DMS114 treated with DMSO at 0.1 percent for 48 hours (cell line): ENCODE data around the gene ATL1.
"Not testable (repeated sequence)": the region's sequence is repeated elsewhere in the genome, so short reads cannot be mapped to it uniquely, and the experiment has no call there.

ENCODE experiments used
- DNase-seq: peaks from one replicate; lab custom pipeline; 2025; ENCODE audit not compliant: unreplicated experiment; lab: John Stamatoyannopoulos, UW

Gene ATL1

DNA sequence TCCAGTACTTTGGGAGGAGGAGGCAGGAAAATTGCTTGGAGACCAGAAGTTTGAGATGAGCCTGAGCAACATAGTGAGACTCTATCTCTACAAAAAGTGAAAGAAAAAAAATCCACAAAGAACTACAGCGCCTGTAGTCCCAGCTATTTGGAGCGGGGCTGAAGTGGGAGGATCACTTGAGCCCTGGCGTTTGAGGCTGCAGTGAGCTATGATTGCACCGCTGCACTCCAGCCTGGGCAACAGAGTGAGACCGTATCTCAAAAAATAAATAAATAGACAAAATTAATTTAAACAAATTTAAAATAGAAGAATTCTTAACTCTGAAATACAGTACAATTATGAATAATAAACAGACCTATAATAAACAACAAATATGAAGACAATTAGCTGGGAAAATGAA is 40.9 kb downstream of the ATL1 start:
- no peak for DNase-seq

- DNase-seq, result no peak
Observed at GRCh38 chr14:50601394-50601793, 41.4 kb downstream of the ATL1 start.

- DNase-seq, result no peak
Observed at GRCh38 chr14:50602035-50602434, 42.1 kb downstream of the ATL1 start.

GRCh38 chr14:50603565-50603964 is 43.6 kb downstream of the ATL1 start:
- no peak for DNase-seq

DNA sequence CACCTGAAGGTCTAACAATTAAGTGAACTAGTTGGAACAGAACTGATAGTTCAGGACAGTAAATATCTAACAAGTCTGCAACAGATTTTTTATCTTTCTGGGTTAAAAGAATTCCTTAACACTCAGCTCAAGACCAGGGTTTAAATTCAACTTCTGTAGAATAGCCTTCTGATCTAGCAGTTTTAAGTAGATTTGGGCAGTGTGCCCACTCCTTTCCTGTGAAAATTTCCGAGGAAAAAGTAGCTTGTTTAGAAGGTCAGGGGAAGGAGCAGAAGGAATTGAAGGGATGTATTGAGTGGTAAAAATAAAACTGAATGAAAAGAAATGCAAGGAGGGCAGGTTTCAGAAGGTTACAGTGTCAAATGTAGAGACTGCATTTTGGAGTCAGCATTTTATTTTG is 45.8 kb downstream of the ATL1 start:
- DNase-seq, result no peak

DNA sequence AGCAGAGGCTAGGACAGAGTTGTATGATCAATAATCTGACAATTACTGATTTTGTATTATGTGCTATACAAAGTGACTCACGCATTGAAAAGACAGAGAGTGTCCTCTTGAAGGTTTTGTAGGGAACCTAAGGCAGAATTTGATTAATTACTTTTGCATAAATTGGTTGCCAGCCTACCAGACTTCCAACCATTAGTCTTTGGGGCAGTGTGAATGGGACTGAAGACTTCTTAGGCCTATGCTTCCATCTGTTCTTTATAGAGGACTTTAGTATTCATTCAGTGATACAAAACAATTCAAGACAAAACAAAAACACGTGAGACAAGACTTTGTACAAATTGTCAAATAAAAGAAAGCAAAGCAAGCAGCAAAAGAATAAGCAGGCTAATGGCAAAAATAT is 46.5 kb downstream of the ATL1 start:
- no peak for DNase-seq

DNA sequence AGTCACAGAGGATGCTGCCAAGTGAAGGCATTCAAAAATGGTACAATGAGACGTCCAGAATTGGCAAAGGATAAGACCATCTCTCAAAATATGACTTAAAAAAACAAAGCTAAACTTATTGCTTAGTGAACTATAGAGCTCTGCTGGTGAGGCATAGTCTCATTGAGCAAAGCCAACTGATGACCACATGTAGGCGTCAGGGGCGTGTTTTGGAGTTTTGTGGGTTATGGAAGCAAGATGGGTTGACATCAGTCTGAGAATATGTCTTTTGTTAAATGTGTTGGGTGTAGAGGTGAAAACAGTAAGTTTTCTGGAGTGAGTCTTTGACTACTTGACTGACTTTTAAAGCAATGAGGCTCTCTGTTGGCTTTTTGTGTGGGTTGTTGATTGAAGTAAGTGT is 47.2 kb downstream of the ATL1 start:
- DNase-seq, result no peak

GRCh38 chr14:50607761-50608160 is 47.8 kb downstream of the ATL1 start:
- no peak for DNase-seq

GRCh38 chr14:50608302-50608851 is 48.4 kb downstream of the ATL1 start:
- DNase-seq, result no peak

GRCh38 chr14:50610465-50610864 is 50.5 kb downstream of the ATL1 start:
- no peak for DNase-seq

DNA sequence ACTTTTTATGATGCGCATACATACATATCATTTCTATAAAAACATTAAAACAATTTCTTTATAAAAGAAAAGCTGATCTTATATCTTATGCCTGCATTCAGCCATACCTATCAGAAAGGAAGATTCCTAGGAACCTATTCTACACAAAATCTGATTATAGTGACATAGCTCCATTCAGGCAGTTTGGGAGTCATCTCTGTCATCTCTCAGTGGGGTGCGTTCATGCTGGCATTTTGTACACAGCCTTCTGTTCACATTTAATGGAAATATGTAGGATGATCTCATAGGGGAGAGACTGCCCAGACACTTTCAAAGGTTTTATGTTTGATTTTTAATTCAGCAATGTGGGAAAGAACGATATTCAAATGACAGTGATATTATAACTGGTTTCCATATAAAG is 52.9 kb downstream of the ATL1 start:
- no peak for DNase-seq

- DNase-seq, result no peak
Observed at GRCh38 chr14:50615056-50615455, 55.1 kb downstream of the ATL1 start.

DNA sequence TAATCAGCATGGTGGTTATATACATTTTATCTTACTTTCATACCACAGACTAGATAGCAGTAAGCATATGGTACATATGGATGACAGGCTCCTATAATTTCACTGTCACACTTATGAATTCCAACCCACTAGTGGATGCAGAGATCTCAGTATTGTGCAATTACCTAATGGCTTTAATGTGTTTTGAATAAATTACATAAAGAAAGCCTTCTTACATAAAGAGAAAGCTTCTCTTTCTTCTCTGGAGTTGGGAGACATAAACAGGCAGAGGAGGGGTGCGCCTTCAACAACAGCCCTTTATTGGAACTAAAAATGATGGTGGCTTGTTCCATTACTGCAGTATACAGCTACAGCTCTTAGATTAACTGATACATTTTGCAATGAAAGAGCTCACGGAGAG is 55.6 kb downstream of the ATL1 start:
- no peak for DNase-seq

GRCh38 chr14:50616275-50616674 is 56.3 kb downstream of the ATL1 start:
- DNase-seq, result no peak

DNA sequence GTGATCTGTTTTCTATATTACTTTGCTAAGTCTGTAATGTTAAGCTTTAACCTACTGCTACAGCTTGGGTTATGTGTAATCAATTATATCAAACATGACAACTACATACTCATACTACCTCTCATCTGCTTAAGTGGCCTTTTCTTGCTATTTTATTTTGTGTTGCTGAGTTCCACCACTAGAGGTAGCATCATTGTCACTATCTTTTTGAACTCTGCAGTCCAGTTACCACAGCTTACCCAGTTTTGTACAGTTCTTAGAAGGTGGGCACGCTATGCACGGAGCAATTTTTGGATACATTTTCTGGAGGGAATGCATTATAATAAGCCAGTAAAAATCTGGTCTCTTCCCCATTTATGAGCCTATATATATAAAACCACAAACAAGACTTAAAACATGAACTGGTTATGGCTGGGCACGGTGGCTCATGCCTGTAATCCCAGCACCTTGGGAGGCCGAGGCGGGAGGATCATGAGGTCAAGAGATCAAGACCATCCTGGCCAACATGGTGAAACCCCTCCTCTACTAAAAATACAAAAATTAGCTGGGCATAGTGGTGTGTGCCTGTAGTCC is 59.7 kb downstream of the ATL1 start:
- peak; percentile 62 for DNase-seq

DNA sequence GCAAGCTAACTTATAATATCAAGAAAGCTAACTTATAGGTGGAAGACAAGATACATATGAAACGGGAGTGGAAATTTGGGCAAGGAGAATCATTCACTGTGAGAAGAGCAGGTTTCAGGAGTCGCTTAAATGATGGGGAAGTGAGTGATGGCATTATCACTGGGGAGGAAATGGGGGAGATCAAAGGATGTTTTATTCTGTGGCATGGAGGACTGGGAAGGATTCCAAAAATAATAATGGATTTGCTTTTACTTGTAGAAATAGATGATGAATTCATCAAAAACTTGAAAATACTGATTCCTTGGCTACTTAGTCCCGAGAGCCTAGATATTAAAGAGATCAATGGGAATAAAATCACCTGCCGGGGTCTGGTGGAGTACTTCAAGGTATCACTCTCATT is 60.4 kb downstream of the ATL1 start:
- no peak for DNase-seq

GRCh38 chr14:50622978-50623377 is 63.0 kb downstream of the ATL1 start:
- DNase-seq, result no peak

DNA sequence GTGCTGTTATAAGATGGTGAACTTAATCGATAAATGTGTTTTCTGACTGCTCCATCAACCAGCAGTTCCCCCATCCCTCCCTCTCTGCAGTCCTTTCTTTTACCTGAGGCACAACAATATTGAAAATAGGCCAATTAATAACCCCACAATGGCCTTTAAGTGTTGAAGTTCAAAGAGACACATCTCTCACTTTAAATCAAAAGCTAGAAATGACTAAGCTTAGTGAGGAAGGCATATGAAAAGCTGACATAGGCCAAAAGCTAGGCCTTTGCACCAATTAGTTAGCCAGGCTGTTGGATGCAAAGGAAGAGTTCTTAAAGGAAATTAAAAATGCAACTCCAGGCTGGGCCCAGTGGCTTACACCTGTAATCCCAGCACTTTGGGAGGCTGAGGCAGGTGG is 64.5 kb downstream of the ATL1 start:
- no peak for DNase-seq

DNA sequence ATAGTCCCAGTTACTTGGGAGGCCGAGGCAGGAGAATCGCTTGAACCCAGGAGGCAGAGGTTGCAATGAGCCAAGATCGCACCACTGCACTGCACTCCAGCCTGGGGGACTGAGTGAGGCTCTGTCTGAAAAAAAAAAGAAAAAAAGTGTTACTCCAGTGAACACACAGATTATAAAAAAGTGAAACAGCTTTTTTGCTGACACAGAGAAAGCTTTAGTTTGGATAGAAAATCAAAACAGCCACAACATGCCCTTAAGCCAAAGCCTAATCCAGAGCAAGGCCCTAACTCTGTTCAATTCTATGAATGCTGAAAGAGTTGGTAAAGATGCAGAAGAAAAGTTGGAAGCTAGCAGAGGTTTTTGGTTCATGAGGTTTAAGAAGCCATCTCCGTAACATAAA is 65.0 kb downstream of the ATL1 start:
- not testable (repeated sequence) for DNase-seq

DNA sequence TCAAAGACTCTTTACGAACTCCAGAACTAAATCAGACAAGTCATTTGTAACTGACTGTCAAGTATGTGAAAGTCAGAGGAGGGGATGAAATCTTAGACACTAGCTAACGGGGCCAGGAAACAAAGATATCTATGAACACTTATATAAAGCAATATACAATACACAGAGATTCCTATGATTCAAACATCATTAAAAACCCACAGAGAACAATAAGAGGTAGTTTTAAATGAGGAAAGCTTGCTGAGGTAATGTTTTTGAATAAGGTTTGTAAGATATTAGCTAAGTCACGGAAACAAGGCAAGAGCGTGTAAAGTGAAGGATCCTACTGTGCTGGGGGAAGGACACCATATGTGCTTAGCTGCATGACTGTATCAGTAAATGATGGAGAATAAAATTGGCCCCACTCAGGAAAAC is 71.5 kb downstream of the ATL1 start:
- DNase-seq, result no peak

DNA sequence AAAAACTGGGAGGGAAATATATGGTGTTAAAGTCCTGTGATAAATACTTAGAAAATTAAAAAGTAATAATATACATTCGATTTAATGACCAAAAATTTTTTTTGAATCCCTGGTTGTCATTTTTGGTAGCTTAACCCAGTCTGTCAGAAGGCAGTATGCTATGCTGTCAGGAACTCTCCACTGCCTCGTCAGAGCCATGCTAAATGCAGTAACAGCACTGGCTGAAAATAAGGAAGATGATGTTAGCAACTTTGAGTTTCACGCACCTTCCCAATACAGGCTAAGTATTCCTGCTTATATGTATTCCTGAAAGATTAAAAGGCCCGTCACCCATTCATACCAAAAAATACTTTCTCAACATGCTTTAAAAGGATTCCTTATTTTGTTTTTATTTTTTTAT is 74.0 kb downstream of the ATL1 start:
- no peak for DNase-seq

GRCh38 chr14:50635141-50635540 is 75.2 kb downstream of the ATL1 start:
- no peak for DNase-seq

- DNase-seq, result no peak
Observed at GRCh38 chr14:50647282-50647681, 87.3 kb downstream of the ATL1 start.
